CD4-positive, alpha-beta T cell treated with Interferon alpha-2 for 1 hour (primary cell): ENCODE data around the gene BRAP.
"Not testable (repeated sequence)": the region's sequence is repeated elsewhere in the genome, so short reads cannot be mapped to it uniquely, and the experiment has no call there.

ENCODE experiments used
- DNase-seq, 2 donors: peaks; one replicate each; pipeline ENCODE4 v3.0.0-alpha.2; 2020 to 2022

The BRAP gene

GRCh38 chr12:111685811-111686573 lies at the start of gene BRAP, which contains the start of gene ACAD10:
Gene BRAP, minus strand, starts transcription at chr12:111685956. Its CDS starts 164 bp downstream, at chr12:111685792.
Gene ACAD10, plus strand, starts transcription at chr12:111686053. Its CDS starts 6,657 bp downstream, at chr12:111692710.
- peak; percentile 94 to 97 for DNase-seq

GRCh38 chr12:111733340-111733915 lies 47.7 kb upstream of the BRAP start:
- no peak for DNase-seq

DNA sequence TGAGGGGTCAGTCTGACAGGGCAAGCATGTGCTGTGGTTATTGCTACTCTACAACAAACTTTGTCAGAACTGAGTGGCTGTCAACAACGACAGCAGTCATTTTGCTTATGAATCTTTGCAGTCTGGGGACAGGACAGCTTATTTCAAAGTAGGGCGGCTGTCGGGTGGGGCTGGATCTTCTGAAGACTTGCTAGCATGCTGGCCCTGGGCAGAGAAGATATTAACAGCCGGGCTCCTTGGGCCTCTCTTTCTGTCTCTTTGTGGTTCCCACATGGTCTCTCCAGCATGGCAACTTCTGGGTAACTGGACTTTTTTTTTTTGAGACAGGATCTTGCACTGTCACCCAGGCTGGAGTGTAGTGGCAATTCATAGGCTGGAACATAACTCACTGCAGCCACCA lies 47.0 kb upstream of the BRAP start:
- no peak for DNase-seq

DNA sequence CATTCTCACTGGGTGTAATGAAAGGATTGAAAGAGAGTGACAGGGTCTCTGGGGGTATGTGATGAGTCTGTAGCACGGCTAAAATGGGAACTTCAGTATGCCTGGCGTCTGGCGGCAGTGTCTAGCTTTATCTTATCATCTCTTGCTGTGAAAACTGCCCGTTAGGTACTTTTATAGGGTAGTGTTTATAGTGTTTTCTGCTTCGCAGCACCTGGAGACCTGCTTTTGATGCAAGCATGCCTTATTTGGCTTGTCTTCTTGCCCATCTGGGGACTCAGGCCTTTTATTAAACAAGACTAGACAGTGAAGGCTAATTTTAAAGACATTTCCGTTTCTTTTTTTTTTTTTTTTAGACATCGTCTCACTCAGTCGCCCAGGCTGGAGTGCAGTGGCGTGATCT lies 44.7 kb upstream of the BRAP start:
- no peak for DNase-seq

DNA sequence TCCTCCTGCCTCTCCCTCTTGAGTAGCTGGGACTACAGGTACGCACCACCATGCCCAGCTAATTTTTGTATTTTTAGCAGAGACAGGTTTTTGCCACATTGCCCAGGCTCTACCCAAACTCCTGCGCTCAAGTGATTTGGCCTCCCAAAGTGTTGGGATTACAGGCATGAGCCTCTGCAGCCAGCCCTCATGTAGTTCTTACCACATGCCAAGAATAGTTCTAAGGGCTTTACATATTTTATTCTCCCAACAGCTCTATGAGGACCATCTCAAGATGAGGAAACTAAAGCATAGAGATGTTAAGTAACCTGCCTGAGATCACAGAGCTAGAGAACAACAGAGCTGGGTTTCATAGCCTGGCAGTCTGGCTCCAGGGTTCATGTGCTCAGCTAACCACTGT lies 43.0 kb upstream of the BRAP start:
- DNase-seq, result no peak

DNA sequence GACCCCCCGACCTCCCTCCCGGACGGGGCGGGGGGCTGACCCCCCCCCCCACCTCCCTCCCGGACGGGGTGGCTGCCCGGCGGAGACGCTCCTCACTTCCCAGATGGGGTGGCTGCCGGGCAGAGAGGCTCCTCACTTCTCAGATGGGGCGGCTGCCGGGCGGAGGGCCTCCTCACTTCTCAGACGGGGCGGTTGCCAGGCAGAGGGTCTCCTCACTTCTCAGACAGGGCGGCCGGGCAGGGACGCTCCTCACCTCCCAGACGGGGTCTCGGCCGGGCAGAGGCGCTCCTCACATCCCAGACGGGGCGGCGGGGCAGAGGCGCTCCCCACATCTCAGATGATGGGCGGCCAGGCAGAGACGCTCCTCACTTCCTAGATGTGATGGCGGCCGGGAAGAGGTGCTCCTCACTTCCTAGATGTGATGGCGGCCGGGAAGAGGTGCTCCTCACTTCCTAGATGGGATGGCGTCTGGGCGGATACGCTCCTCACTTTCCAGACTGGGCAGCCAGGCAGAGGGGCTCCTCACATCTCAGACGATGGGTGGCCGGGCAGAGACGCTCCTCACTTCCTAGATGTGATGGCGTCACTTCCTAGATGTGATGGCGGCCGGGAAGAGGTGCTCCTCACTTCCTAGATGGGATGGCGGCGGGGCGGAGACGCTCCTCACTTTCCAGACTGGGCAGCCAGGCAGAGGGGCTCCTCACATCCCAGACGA lies 38.0 kb upstream of the BRAP start:
- not testable (repeated sequence) for DNase-seq

GRCh38 chr12:111720457-111720856 lies 34.7 kb upstream of the BRAP start:
- no peak for DNase-seq

DNA sequence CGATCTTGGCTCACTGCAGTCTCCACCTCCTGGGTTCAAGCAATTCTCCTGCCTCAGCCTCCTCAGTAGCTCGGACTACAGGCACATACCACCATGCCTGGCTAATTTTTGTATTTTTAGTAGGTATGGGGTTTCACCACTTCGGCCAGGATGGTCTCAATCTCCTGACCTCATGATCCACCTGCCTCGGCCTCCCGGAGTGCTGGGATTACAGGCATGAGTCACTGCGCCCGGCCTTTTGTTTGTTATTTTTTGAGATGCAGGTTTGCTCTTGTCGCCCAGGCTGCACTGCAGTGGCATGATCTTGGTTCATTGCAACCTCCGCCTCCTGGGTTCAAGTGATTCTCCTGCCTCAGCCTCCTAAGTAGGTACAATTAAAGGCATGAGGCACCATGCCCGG lies 33.6 kb upstream of the BRAP start:
- not testable (repeated sequence) for DNase-seq

GRCh38 chr12:111715279-111715678 lies 29.5 kb upstream of the BRAP start:
- DNase-seq, result no peak

- no peak for DNase-seq
Observed at GRCh38 chr12:111706145-111706544, 20.4 kb upstream of the BRAP start.

- no peak for DNase-seq
Observed at GRCh38 chr12:111705672-111706071, 19.9 kb upstream of the BRAP start.

- no peak for DNase-seq
Observed at GRCh38 chr12:111699962-111700361, 14.2 kb upstream of the BRAP start.

DNA sequence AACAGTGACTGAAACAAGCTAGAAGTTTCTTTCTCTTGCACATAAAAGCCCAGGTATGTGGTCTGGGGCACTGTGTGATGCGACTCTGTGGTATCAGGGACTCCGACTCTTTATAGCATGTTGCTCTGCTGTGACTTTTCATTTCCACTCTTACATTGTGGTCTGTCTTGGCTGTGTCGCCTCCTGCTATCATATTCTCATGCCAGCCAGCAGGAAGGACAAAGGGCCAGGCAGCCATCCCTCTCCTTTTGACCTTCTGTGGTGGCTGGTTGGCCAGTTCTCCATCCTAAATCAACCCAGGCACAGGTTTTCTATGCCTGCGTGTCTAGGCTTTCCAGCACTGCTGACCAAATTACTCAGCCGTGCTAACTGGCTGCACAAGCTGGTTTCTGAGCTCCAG lies 8.1 kb upstream of the BRAP start:
- no peak for DNase-seq

- no peak for DNase-seq
Observed at GRCh38 chr12:111692575-111693210, 6.9 kb upstream of the BRAP start.

GRCh38 chr12:111691262-111691661 lies 5.5 kb upstream of the BRAP start:
- DNase-seq, result no peak

DNA sequence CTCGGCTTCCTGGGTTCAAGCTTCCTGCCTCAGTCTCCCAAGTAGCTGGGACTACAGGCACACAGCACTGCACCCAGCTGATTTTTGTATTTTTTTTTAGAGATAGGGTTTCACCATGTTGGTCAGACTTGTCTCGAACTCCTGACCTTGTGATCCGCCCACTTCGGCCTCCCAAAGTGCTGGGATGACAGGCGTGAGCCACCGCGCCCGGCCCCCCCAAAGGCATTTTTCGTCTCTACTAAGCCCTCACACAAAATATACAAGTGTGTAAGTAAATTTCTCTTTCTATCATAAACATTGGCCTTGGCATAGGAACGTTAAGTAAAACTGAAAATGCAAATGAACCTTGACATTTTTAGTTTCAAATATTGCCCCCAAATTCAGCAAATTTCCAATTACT lies 2.2 kb upstream of the BRAP start:
- DNase-seq, result no peak

DNA sequence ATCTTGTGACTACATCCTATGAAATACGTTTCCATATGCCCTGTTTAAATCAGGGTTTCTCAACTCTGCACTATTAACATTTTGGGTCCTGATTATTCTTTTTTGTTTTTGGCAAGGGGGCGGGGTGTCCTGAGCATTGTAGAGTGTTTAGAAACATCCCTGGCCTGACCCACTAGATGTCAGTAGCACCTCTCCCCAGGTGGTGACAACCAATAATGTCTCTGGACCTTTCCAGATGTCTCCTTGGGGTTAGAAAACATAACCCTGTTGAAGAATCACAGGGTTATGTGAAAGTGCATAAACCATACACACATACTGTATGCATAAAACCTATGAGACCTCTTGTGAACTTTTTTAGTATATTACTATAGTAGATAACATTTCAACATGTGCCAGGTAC lies 1.5 kb upstream of the BRAP start:
- peak in 1 of 2 donors; percentile 18 for DNase-seq

DNA sequence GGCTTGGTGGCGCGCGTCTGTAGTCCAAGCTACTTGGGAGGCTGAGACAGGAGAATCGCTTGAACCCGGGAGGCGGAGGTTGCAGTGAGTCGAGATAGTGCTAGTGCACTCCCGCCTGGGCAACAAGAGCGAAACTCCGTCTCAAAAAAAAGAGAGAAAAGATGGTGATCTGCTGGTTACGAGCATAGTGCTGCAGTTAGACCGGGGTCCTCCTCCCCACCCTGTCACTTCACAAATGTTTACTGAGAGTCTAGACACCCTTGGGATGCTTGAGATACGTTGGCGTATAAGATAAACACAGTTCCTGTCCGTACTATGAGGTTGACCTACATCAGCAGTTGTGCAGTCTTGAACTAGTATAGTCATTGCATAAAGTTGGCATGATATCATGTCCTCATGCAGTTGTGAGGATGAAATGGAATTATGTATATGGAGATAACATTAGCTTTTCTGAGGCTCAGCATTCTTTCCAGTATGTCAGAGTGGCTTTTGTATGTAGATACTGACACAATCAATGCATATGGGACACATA lies 884 bp upstream of the BRAP start:
- DNase-seq, result peak in 1 of 2 donors; percentile 9

DNA sequence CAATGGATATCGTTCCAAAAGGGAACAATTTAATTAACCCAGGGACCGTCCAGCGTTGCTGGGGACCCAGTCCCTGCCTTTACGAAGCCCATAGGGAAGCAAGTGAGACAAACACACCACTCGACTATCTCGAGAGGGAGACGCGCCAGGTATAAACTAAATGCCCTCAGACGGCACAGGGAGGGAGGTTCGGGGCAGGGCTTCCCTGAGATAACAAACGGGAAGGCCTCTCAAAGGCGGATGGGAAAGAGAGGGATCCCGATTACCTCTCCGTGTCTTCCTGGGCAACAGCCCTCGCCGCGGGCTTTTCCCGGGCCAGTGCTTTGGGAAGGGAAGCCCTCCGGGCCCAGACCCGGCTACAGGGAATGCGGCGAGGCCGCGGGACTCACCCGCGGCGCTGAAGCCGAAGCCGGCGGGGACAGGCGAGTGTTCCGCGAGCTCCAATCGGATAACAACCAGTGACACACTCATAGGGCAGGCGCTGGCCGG lies 390 bp downstream of the BRAP start:
- no peak for DNase-seq

- not testable (repeated sequence) for DNase-seq
Observed at GRCh38 chr12:111684485-111685198, 1.1 kb downstream of the BRAP start.

DNA sequence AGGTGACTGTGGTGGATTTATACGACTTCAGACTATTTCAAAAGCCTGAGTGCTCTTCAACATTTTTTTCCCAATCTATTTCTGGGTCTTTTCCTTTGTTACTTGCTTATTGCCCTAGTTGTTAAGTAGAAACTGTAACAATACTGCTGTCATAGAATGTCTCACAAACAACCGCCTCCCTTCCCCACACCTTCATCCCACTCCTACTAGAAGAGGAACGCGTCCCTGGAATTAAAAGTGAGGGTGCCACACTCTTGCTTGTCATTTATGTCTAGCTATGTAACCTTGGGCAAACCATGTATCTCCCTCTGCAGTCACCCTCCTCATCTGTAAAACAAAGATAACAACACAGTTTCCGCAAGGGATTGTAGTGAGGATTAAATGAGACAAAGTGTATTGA lies 8.6 kb downstream of the BRAP start:
- DNase-seq, result no peak

- peak in 1 of 2 donors; percentile 10 for DNase-seq
Observed at GRCh38 chr12:111673503-111673902, 12.3 kb downstream of the BRAP start.
